ENCODE measurements around the gene POLR1G. TPM values are rescaled to one million over a fixed set of nuclear protein-coding genes. Genes with fewer than 3 reads are reported as not detected.

Gene POLR1G
- polyA plus RNA-seq, 1 of the 3 experiments (the other 2 are of a cell fraction), result 11.9 TPM

GRCh38 chr19:45368127-45368526 lies 38.3 kb upstream of the POLR1G start:
- H4K20me1 ChIP-seq (ENCODE audit: insufficient read depth), result no peaks in the 10 kb centered on the region
- no peak overlapping the region for H2AFZ ChIP-seq (ENCODE audit: low read depth)
- no peak overlapping the region for H3K27ac ChIP-seq (ENCODE audit: low read depth in 2 of 2, low read length in 1 of 2)
- H3F3A ChIP-seq (replicated peaks; ENCODE audit: insufficient read depth), result peaks cover 10% of the 10 kb centered on the region
- H3K4me2 ChIP-seq, result peak overlapping the region; percentile 96
- H3K4me1 ChIP-seq (ENCODE audit: control insufficient read depth in 1 of 2, insufficient read depth in 2 of 2, low read depth in 1 of 2, low read length in 1 of 2), result peaks cover 4 to 7% of the 10 kb centered on the region in 2 experiments; a peak in 1 of 4 replicates
- H3K27me3 ChIP-seq (ENCODE audit: insufficient read depth), result no peaks in the 10 kb centered on the region
- TF ChIP-seq ZBTB33 (IDR thresholded peaks at IDR 0.05; ENCODE audit: borderline replicate concordance, low read depth) (no peak), RAD21 (IDR thresholded peaks at IDR 0.05; ENCODE audit: low read length) (no peak), SIN3A (IDR thresholded peaks at IDR 0.05; ENCODE audit: borderline replicate concordance, low read depth, low read length) (no peak)
- no peak overlapping the region for H3K9ac ChIP-seq
- POLR2A ChIA-PET, result no interaction called here
- peaks cover 46% of the 10 kb centered on the region for H3K79me2 ChIP-seq (ENCODE audit: insufficient read depth)
- peaks cover 8 to 17% of the 10 kb centered on the region in 2 experiments for H3K36me3 ChIP-seq (replicated peaks in 1 of 2; ENCODE audit: control insufficient read depth in 1 of 2, insufficient read depth in 2 of 2, low read length in 1 of 2)
- CTCF ChIA-PET, result interaction anchor here (1.3 to 1.6 kb wide), 2 partner anchors 10 to 29 kb away, joined by 3 to 6 read pairs; no protein-coding TSS in a partner anchor
- no peaks in the 10 kb centered on the region for H3K9me3 ChIP-seq
- no peaks in the 10 kb centered on the region for H3K9me2 ChIP-seq
- DNase-seq, result no peak
- 98% methylated on average over 3 of the region's 4 CpGs for WGBS (ENCODE audit: low lambda C conversion rate)
- H3K4me3 ChIP-seq (ENCODE audit: low read depth in 2 of 2, low read length in 1 of 2), result no peak overlapping the region; a peak in 1 of 4 replicates

- 100% methylated on average over 8 of the region's 11 CpGs for WGBS (ENCODE audit: low lambda C conversion rate)
- peak overlapping the region in 1 of 2 experiments; percentile 90; a peak in 3 of 4 replicates for H3K4me3 ChIP-seq (ENCODE audit: low read depth in 2 of 2, low read length in 1 of 2)
- H2AFZ ChIP-seq (ENCODE audit: low read depth), result no peak overlapping the region
- ChIA-PET CTCF (interaction anchor here (1.3 to 1.5 kb wide), 2 partner anchors 9 to 36 kb away, joined by 3 to 4 read pairs; partner anchors contain the start of gene PPP1R13L), POLR2A (no interaction called here)
- no peaks in the 10 kb centered on the region for H4K20me1 ChIP-seq (ENCODE audit: insufficient read depth)
- H3K9me2 ChIP-seq, result no peaks in the 10 kb centered on the region
- H3F3A ChIP-seq (replicated peaks; ENCODE audit: insufficient read depth), result peaks cover 10% of the 10 kb centered on the region
- H3K27ac ChIP-seq (ENCODE audit: low read depth in 2 of 2, low read length in 1 of 2), result no peak overlapping the region
- H3K4me2 ChIP-seq, result peak overlapping the region; percentile 96
- peaks cover 4 to 17% of the 10 kb centered on the region in 2 experiments for H3K36me3 ChIP-seq (replicated peaks in 1 of 2; ENCODE audit: control insufficient read depth in 1 of 2, insufficient read depth in 2 of 2, low read length in 1 of 2)
- DNase-seq, result no peak
- peaks cover 4 to 7% of the 10 kb centered on the region in 2 experiments; a peak in 1 of 4 replicates for H3K4me1 ChIP-seq (ENCODE audit: control insufficient read depth in 1 of 2, insufficient read depth in 2 of 2, low read depth in 1 of 2, low read length in 1 of 2)
- H3K9ac ChIP-seq, result no peak overlapping the region
- H3K9me3 ChIP-seq, result no peaks in the 10 kb centered on the region
- no peaks in the 10 kb centered on the region for H3K27me3 ChIP-seq (ENCODE audit: insufficient read depth)
- H3K79me2 ChIP-seq (ENCODE audit: insufficient read depth), result peaks cover 46% of the 10 kb centered on the region
- TF ChIP-seq FOSL2 (IDR thresholded peaks at IDR 0.05; ENCODE audit: borderline replicate concordance, low read depth) (no peak), USF1 (IDR thresholded peaks at IDR 0.05; ENCODE audit: borderline replicate concordance, low read depth) (no peak), PBX3 (IDR thresholded peaks at IDR 0.05) (no peak), EZH2phosphoT487 (IDR thresholded peaks at IDR 0.05; ENCODE audit: borderline replicate concordance, low read depth) (no peak), FOXM1 (IDR thresholded peaks at IDR 0.05; ENCODE audit: low read depth) (no peak), MEF2A (IDR thresholded peaks at IDR 0.05; ENCODE audit: borderline replicate concordance, low read depth) (no peak), RFX5 (IDR thresholded peaks at IDR 0.05; ENCODE audit: low read length) (no peak), RXRA (IDR thresholded peaks at IDR 0.05; ENCODE audit: borderline replicate concordance, low read depth) (no peak), SIN3A (IDR thresholded peaks at IDR 0.05; ENCODE audit: borderline replicate concordance, low read depth, low read length) (no peak), GABPA (IDR thresholded peaks at IDR 0.05; ENCODE audit: low read depth) (no peak), ZBTB33 (IDR thresholded peaks at IDR 0.05; ENCODE audit: borderline replicate concordance, low read depth) (no peak), TCF12 (IDR thresholded peaks at IDR 0.05) (no peak), NFIC (IDR thresholded peaks at IDR 0.05; ENCODE audit: borderline replicate concordance) (no peak), EP300 (IDR thresholded peaks at IDR 0.05; ENCODE audit: borderline replicate concordance in 1 of 2, low read depth in 1 of 2, low read length in 1 of 2) (no peak), REST (IDR thresholded peaks at IDR 0.05; ENCODE audit: low read depth, low read length) (no peak)
Measured at GRCh38 chr19:45368737-45369340, 37.6 kb upstream of the POLR1G start.
